Measurements from ENCODE around the gene GBX1.

Gene GBX1

GRCh38 chr7:151125470-151125845 lies 42.0 kb downstream of the GBX1 start:
- no peak for DNase-seq

- DNase-seq, result no peak
Measured at GRCh38 chr7:151124899-151125399, 42.5 kb downstream of the GBX1 start.

GRCh38 chr7:151124481-151124880 lies 43.0 kb downstream of the GBX1 start:
- DNase-seq, result no peak

GRCh38 chr7:151123822-151124464 lies 43.6 kb downstream of the GBX1 start:
- DNase-seq, result peak; percentile 39 to 61

- DNase-seq, result no peak
Measured at GRCh38 chr7:151123158-151123821, 44.2 kb downstream of the GBX1 start.

- no peak for DNase-seq
Measured at GRCh38 chr7:151122796-151123157, 44.7 kb downstream of the GBX1 start.

- DNase-seq, result no peak
Measured at GRCh38 chr7:151122276-151122675, 45.2 kb downstream of the GBX1 start.

GRCh38 chr7:151121380-151122170 lies 45.9 kb downstream of the GBX1 start:
- no peak for DNase-seq

- no peak for DNase-seq
Measured at GRCh38 chr7:151120896-151121295, 46.6 kb downstream of the GBX1 start.

- no peak for DNase-seq
Measured at GRCh38 chr7:151119902-151120301, 47.6 kb downstream of the GBX1 start.

GRCh38 chr7:151119055-151119415 lies 48.5 kb downstream of the GBX1 start:
- no peak for DNase-seq

GRCh38 chr7:151118108-151119054 lies 49.1 kb downstream of the GBX1 start:
- DNase-seq, result no peak

- no peak for DNase-seq
Measured at GRCh38 chr7:151117565-151117964, 49.9 kb downstream of the GBX1 start.

GRCh38 chr7:151116603-151117440 lies 50.7 kb downstream of the GBX1 start:
- DNase-seq, result no peak

GRCh38 chr7:151115836-151116418 lies 51.6 kb downstream of the GBX1 start:
- DNase-seq, result no peak

- no peak for DNase-seq
Measured at GRCh38 chr7:151115121-151115835, 52.2 kb downstream of the GBX1 start.

- no peak for DNase-seq
Measured at GRCh38 chr7:151114151-151115090, 53.1 kb downstream of the GBX1 start.

- DNase-seq, result no peak
Measured at GRCh38 chr7:151113344-151114150, 53.9 kb downstream of the GBX1 start.
